ENCODE measurements around the gene GBF1. TPM values are rescaled to one million over a fixed set of nuclear protein-coding genes. Genes with fewer than 3 reads are reported as not detected.

GBF1 gene
- polyA plus RNA-seq, 1 donor (not counting 4 experiments of a cell fraction or from before 2014, with no cell fraction given), result 17.4 TPM

- Histone ChIP-seq H3K9me1 (ENCODE audit: control insufficient read depth, extremely low read depth, insufficient read depth, low read length) (no peaks in the 10 kb centered on the region), H3K9ac (ENCODE audit: control insufficient read depth, extremely low read depth, insufficient read depth, low read length) (no peak overlapping the region), H3K4me1 (ENCODE audit: control insufficient read depth, extremely low read depth, insufficient read depth, low read length) (peaks cover 20% of the 10 kb centered on the region), H3K27ac (ENCODE audit: control insufficient read depth, insufficient read depth, low read length) (no peak overlapping the region), H4K20me1 (ENCODE audit: control insufficient read depth, extremely low read depth, insufficient read depth, low read length) (no peaks in the 10 kb centered on the region), H3K27me3 (ENCODE audit: control insufficient read depth, extremely low read depth, insufficient read depth, low read length) (no peaks in the 10 kb centered on the region), H3K4me2 (ENCODE audit: control insufficient read depth, extremely low read depth, insufficient read depth, low read depth, low read length) (no peak overlapping the region), H2AFZ (ENCODE audit: control insufficient read depth, low read length) (no peak overlapping the region), H3K9me3 (ENCODE audit: control insufficient read depth, low read depth, low read length) (no peaks in the 10 kb centered on the region), H3K36me3 (ENCODE audit: control insufficient read depth in 2 of 2, extremely low read depth in 1 of 2, insufficient read depth in 2 of 2, low read length in 2 of 2) (peaks cover 9 to 21% of the 10 kb centered on the region in 2 experiments), H3K4me3 (ENCODE audit: control insufficient read depth in 2 of 3, extremely low read depth in 1 of 3, insufficient read depth in 2 of 3, low read depth in 1 of 3, low read length in 3 of 3) (no peak overlapping the region), H3K79me2 (ENCODE audit: control insufficient read depth, insufficient read depth, low read length) (peaks cover 9% of the 10 kb centered on the region)
- FAIRE-seq (no peak), DNase-seq (ENCODE audit: low read depth, low spot score) (no peak)
- TF ChIP-seq EZH2 (IDR thresholded peaks at IDR 0.05; ENCODE audit: low read length), result no peak
- TF ChIP-seq, protein P1, sequence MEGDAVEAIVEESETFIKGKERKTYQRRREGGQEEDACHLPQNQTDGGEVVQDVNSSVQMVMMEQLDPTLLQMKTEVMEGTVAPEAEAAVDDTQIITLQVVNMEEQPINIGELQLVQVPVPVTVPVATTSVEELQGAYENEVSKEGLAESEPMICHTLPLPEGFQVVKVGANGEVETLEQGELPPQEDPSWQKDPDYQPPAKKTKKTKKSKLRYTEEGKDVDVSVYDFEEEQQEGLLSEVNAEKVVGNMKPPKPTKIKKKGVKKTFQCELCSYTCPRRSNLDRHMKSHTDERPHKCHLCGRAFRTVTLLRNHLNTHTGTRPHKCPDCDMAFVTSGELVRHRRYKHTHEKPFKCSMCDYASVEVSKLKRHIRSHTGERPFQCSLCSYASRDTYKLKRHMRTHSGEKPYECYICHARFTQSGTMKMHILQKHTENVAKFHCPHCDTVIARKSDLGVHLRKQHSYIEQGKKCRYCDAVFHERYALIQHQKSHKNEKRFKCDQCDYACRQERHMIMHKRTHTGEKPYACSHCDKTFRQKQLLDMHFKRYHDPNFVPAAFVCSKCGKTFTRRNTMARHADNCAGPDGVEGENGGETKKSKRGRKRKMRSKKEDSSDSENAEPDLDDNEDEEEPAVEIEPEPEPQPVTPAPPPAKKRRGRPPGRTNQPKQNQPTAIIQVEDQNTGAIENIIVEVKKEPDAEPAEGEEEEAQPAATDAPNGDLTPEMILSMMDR (optimal IDR thresholded peaks at IDR 0.05 in 1 of 3, IDR thresholded peaks at IDR 0.05 in 1 of 3, conservative IDR thresholded peaks at IDR 0.05 in 1 of 3; ENCODE audit: extremely low read depth in 1 of 3, insufficient read depth in 2 of 3, low read length in 3 of 3), result no peak
- dilution Hi-C loops (cut with MboI; ENCODE audit: extremely low pct_ligation_motif_present, low sequenced_read_pairs), result no loop called here
Measured at GRCh38 chr10:102426803-102427287, 181.5 kb downstream of the GBF1 start.

GRCh38 chr10:102429468-102429867, 184.1 kb downstream of the GBF1 start:
- H3K4me2 ChIP-seq (ENCODE audit: control insufficient read depth, extremely low read depth, insufficient read depth, low read depth, low read length), result no peak overlapping the region
- no peak overlapping the region for H3K27ac ChIP-seq (ENCODE audit: control insufficient read depth, insufficient read depth, low read length)
- no peaks in the 10 kb centered on the region for H4K20me1 ChIP-seq (ENCODE audit: control insufficient read depth, extremely low read depth, insufficient read depth, low read length)
- DNase-seq (ENCODE audit: low read depth, low spot score) (no peak), FAIRE-seq (no peak)
- TF ChIP-seq, protein P1 (optimal IDR thresholded peaks at IDR 0.05 in 1 of 3, IDR thresholded peaks at IDR 0.05 in 1 of 3, conservative IDR thresholded peaks at IDR 0.05 in 1 of 3; ENCODE audit: extremely low read depth in 1 of 3, insufficient read depth in 2 of 3, low read length in 3 of 3), result no peak
- TF ChIP-seq EZH2 (IDR thresholded peaks at IDR 0.05; ENCODE audit: low read length), result no peak
- peaks cover 10% of the 10 kb centered on the region for H3K79me2 ChIP-seq (ENCODE audit: control insufficient read depth, insufficient read depth, low read length)
- dilution Hi-C loops (cut with MboI; ENCODE audit: extremely low pct_ligation_motif_present, low sequenced_read_pairs), result no loop called here
- peaks cover 6% of the 10 kb centered on the region for H3K4me1 ChIP-seq (ENCODE audit: control insufficient read depth, extremely low read depth, insufficient read depth, low read length)
- H2AFZ ChIP-seq (ENCODE audit: control insufficient read depth, low read length), result no peak overlapping the region
- H3K27me3 ChIP-seq (ENCODE audit: control insufficient read depth, extremely low read depth, insufficient read depth, low read length), result peaks cover 7% of the 10 kb centered on the region
- no peaks in the 10 kb centered on the region for H3K9me3 ChIP-seq (ENCODE audit: control insufficient read depth, low read depth, low read length)
- H3K9ac ChIP-seq (ENCODE audit: control insufficient read depth, extremely low read depth, insufficient read depth, low read length), result no peak overlapping the region
- H3K4me3 ChIP-seq (ENCODE audit: control insufficient read depth in 2 of 3, extremely low read depth in 1 of 3, insufficient read depth in 2 of 3, low read depth in 1 of 3, low read length in 3 of 3), result no peak overlapping the region
- no peaks in the 10 kb centered on the region for H3K9me1 ChIP-seq (ENCODE audit: control insufficient read depth, extremely low read depth, insufficient read depth, low read length)
- peaks cover 5 to 10% of the 10 kb centered on the region in 2 experiments for H3K36me3 ChIP-seq (ENCODE audit: control insufficient read depth in 2 of 2, extremely low read depth in 1 of 2, insufficient read depth in 2 of 2, low read length in 2 of 2)
